T-helper 2 cell treated with Interferon-gamma antibody and Interleukin-4, amounts not matched to agents 100 ng/mL and 5 ng/mL, for 36 hours (primary cell): ENCODE results near the gene LDLRAD3. TPM values are rescaled to one million over a fixed set of nuclear protein-coding genes. Genes with fewer than 3 reads are reported as not detected.

ENCODE experiments used
- intact Hi-C: fragments of 100-400 bp; cut with micrococcal nuclease; formaldehyde crosslinking; loops from one replicate; pipeline ENCODE4 v1.15.1; 2023
- total RNA-seq: library from RNA; stranded (reverse); gene quantifications from 2 replicates; pipeline ENCODE4 v1.2.3, GENCODE V29; 2022

The LDLRAD3 gene
- total RNA-seq, 1 donor from 2014 or later: 1.0 TPM

GRCh38 chr11:35954205-35954604, 10.3 kb downstream of the LDLRAD3 start:
- intact Hi-C loops: no loop called here

- intact Hi-C loops: no loop called here
Measured at GRCh38 chr11:35955636-35956035, 11.8 kb downstream of the LDLRAD3 start.

- intact Hi-C loops: no loop called here
Measured at GRCh38 chr11:35962369-35963138, 18.7 kb downstream of the LDLRAD3 start.

- intact Hi-C loops: no loop called here
Measured at GRCh38 chr11:35963911-35964310, 20.0 kb downstream of the LDLRAD3 start.

GRCh38 chr11:35964841-35965240, 21.0 kb downstream of the LDLRAD3 start:
- intact Hi-C loops: no loop called here

- intact Hi-C loops: no loop called here
Measured at GRCh38 chr11:35967042-35967441, 23.2 kb downstream of the LDLRAD3 start.

GRCh38 chr11:35968386-35969088, 24.7 kb downstream of the LDLRAD3 start:
- intact Hi-C loops: no loop called here

- intact Hi-C loops: no loop called here
Measured at GRCh38 chr11:35969089-35970042, 25.5 kb downstream of the LDLRAD3 start.

- intact Hi-C loops: no loop called here
Measured at GRCh38 chr11:35970445-35970844, 26.6 kb downstream of the LDLRAD3 start.

- intact Hi-C loops: no loop called here
Measured at GRCh38 chr11:35971841-35972422, 28.1 kb downstream of the LDLRAD3 start.

GRCh38 chr11:35974882-35975589, 31.2 kb downstream of the LDLRAD3 start:
- intact Hi-C loops: no loop called here

GRCh38 chr11:35976434-35976833, 32.6 kb downstream of the LDLRAD3 start:
- intact Hi-C loops: no loop called here

GRCh38 chr11:35978183-35978582, 34.3 kb downstream of the LDLRAD3 start:
- intact Hi-C loops: no loop called here

- intact Hi-C loops: no loop called here
Measured at GRCh38 chr11:35978891-35979290, 35.0 kb downstream of the LDLRAD3 start.

GRCh38 chr11:35980686-35981390, 37.0 kb downstream of the LDLRAD3 start:
- intact Hi-C loops: no loop called here

- intact Hi-C loops: no loop called here
Measured at GRCh38 chr11:35981581-35981980, 37.7 kb downstream of the LDLRAD3 start.

GRCh38 chr11:35982061-35982460, 38.2 kb downstream of the LDLRAD3 start:
- intact Hi-C loops: no loop called here

- intact Hi-C loops: no loop called here
Measured at GRCh38 chr11:35983981-35984380, 40.1 kb downstream of the LDLRAD3 start.

GRCh38 chr11:35986947-35987346, 43.1 kb downstream of the LDLRAD3 start:
- intact Hi-C loops: no loop called here

GRCh38 chr11:35990170-35990569, 46.3 kb downstream of the LDLRAD3 start:
- intact Hi-C loops: no loop called here
